Measurements from ENCODE around the gene KDM4C.

Gene KDM4C

DNA sequence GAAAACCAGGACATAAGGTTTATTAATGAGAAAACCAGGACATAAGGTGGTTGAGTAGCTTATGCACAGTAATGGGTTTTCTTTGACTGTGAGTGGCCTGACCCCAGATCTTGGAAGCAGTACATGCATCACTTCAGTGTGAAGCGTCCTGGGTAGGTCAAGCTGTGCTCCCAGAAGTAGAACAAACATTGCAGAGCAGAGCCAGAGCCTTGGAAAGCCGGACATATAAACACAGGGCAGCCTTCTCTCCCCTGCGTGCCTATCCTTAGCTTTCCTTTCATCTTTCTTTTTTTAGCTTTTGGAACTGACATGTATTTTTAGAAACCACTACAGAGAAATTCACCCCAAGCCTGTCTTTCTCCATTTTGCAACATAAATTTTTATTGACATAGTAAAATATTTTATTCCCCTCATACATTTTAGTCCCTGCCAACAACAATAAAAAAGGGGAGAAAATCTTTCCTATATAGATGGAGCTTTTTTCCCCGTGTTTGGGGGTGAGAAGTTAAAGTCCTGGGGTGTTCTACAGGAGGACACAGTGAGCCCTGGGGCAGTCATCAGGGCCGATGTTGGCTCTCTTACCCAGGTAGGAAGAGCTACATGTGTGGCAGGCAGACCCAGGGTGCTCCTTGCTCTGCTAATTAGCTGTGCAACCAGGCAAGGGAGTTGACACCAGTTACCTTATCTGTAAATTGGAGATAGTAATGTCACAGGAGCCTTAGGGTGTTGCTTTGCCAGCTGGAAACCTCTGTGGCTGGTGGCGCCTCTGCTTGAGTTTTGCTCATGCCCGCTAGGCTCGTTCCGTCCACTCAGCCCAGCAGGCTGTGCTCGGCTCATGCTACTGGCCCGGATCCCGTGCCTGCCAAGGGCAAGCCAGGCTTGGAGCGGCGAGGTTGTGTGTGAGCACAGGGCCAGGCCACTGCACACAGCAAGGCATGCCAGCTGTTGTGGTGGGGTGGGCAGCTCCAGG lies 389.6 kb downstream of the KDM4C start:
- Histone ChIP-seq H3K4me1 (ENCODE audit: control insufficient read depth, insufficient read depth, low read length, unreplicated experiment) (no peaks in the 10 kb centered on the region), H3K27ac (ENCODE audit: low read depth, low read length) (no peak overlapping the region), H3K79me2 (ENCODE audit: control insufficient read depth, insufficient read depth, low read length, unreplicated experiment) (no peaks in the 10 kb centered on the region), H3K4me3 (ENCODE audit: low read depth, low read length) (no peak overlapping the region), H2AFZ (ENCODE audit: low read length, unreplicated experiment) (no peak overlapping the region), H3K27me3 (ENCODE audit: insufficient read depth, low read length) (no peaks in the 10 kb centered on the region), H3K36me3 (ENCODE audit: insufficient read depth, low read length) (no peaks in the 10 kb centered on the region)

DNA sequence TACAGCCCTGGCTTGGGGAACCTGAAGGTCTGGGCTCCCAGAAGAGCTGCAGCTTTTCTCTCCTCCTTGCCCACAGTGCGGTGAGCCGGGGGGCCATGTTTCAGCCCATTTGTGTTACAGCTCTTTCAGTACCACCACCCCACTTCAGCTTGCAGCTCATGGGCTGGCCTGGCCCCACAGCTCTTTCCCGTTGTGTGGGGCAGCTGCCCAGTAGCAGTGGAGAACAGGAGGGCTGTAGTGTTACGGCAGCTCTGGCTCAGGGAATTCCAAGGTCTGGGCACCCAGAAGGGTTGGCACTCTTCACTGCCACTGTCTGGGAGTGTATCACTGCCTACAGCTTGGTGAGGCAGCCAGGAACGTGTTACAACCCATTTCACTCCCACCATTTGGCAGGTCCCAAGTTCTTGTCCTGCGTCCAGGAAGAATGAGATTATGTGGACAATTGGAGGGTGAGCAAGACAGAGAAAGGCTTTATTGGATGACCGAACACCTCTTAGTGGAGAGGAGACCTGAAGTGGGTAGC lies 390.5 kb downstream of the KDM4C start:
- no peaks in the 10 kb centered on the region for H3K4me1 ChIP-seq (ENCODE audit: control insufficient read depth, insufficient read depth, low read length, unreplicated experiment)
- no peak overlapping the region for H3K27ac ChIP-seq (ENCODE audit: low read depth, low read length)
- H2AFZ ChIP-seq (ENCODE audit: low read length, unreplicated experiment): no peak overlapping the region
- H3K79me2 ChIP-seq (ENCODE audit: control insufficient read depth, insufficient read depth, low read length, unreplicated experiment): no peaks in the 10 kb centered on the region
- H3K36me3 ChIP-seq (ENCODE audit: insufficient read depth, low read length): no peaks in the 10 kb centered on the region
- no peak overlapping the region for H3K4me3 ChIP-seq (ENCODE audit: low read depth, low read length)
- H3K27me3 ChIP-seq (ENCODE audit: insufficient read depth, low read length): no peaks in the 10 kb centered on the region

- H3K36me3 ChIP-seq (ENCODE audit: insufficient read depth, low read length): no peaks in the 10 kb centered on the region
- H3K27ac ChIP-seq (ENCODE audit: low read depth, low read length): no peak overlapping the region
- H3K4me1 ChIP-seq (ENCODE audit: control insufficient read depth, insufficient read depth, low read length, unreplicated experiment): no peaks in the 10 kb centered on the region
- H3K4me3 ChIP-seq (ENCODE audit: low read depth, low read length): no peak overlapping the region
- no peaks in the 10 kb centered on the region for H3K79me2 ChIP-seq (ENCODE audit: control insufficient read depth, insufficient read depth, low read length, unreplicated experiment)
- H2AFZ ChIP-seq (ENCODE audit: low read length, unreplicated experiment): no peak overlapping the region
- no peaks in the 10 kb centered on the region for H3K27me3 ChIP-seq (ENCODE audit: insufficient read depth, low read length)
Observed at GRCh38 chr9:7149258-7149657, 391.5 kb downstream of the KDM4C start.

DNA sequence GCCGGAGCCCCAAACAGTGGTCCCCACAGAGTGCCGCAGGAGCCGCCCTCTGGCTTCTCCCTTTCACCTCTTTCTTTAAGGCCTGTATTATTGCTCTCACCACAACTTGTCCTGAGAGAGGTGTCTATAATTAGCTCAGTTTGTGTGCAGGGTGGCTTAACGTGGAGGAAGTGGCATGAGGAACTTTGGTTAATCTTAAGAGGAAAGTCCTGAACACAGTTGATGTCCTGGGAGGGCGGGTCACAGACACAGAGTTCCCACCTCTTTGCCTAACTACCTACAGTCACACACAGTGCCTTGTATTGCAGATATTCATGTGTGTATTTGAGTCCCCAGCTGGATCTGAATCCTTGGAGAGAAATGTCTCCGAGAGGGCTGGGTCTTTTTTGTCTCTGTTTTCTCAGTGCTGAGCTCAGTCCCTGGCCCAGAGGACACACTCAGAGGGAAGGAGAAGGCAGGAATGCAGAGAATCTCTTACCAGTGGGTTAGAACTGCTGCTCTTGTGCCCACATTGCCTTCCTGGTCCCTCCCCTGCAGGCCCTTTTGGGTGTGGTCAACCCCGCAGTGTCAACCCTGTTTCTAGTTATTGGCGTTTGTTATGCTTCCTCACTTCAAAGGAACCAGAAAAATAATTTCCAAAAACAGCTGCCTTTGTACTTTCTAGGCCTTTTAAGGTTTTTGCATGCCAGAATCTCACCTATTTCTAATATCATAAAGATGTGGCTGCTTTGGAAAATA lies 392.5 kb downstream of the KDM4C start:
- H3K79me2 ChIP-seq (ENCODE audit: control insufficient read depth, insufficient read depth, low read length, unreplicated experiment): no peaks in the 10 kb centered on the region
- no peaks in the 10 kb centered on the region for H3K4me1 ChIP-seq (ENCODE audit: control insufficient read depth, insufficient read depth, low read length, unreplicated experiment)
- H3K4me3 ChIP-seq (ENCODE audit: low read depth, low read length): no peak overlapping the region
- H3K36me3 ChIP-seq (ENCODE audit: insufficient read depth, low read length): no peaks in the 10 kb centered on the region
- no peak overlapping the region for H2AFZ ChIP-seq (ENCODE audit: low read length, unreplicated experiment)
- no peak overlapping the region for H3K27ac ChIP-seq (ENCODE audit: low read depth, low read length)
- H3K27me3 ChIP-seq (ENCODE audit: insufficient read depth, low read length): no peaks in the 10 kb centered on the region

GRCh38 chr9:7153134-7153533 lies 395.4 kb downstream of the KDM4C start:
- H3K4me3 ChIP-seq (ENCODE audit: low read depth, low read length): no peak overlapping the region
- no peak overlapping the region for H3K27ac ChIP-seq (ENCODE audit: low read depth, low read length)
- H2AFZ ChIP-seq (ENCODE audit: low read length, unreplicated experiment): no peak overlapping the region
- H3K79me2 ChIP-seq (ENCODE audit: control insufficient read depth, insufficient read depth, low read length, unreplicated experiment): no peaks in the 10 kb centered on the region
- H3K27me3 ChIP-seq (ENCODE audit: insufficient read depth, low read length): no peaks in the 10 kb centered on the region
- H3K4me1 ChIP-seq (ENCODE audit: control insufficient read depth, insufficient read depth, low read length, unreplicated experiment): no peaks in the 10 kb centered on the region
- no peaks in the 10 kb centered on the region for H3K36me3 ChIP-seq (ENCODE audit: insufficient read depth, low read length)

- no peaks in the 10 kb centered on the region for H3K4me1 ChIP-seq (ENCODE audit: control insufficient read depth, insufficient read depth, low read length, unreplicated experiment)
- no peak overlapping the region for H2AFZ ChIP-seq (ENCODE audit: low read length, unreplicated experiment)
- no peaks in the 10 kb centered on the region for H3K27me3 ChIP-seq (ENCODE audit: insufficient read depth, low read length)
- H3K27ac ChIP-seq (ENCODE audit: low read depth, low read length): no peak overlapping the region
- no peaks in the 10 kb centered on the region for H3K79me2 ChIP-seq (ENCODE audit: control insufficient read depth, insufficient read depth, low read length, unreplicated experiment)
- H3K36me3 ChIP-seq (ENCODE audit: insufficient read depth, low read length): no peaks in the 10 kb centered on the region
- no peak overlapping the region for H3K4me3 ChIP-seq (ENCODE audit: low read depth, low read length)
Observed at GRCh38 chr9:7153566-7153965, 395.8 kb downstream of the KDM4C start.

DNA sequence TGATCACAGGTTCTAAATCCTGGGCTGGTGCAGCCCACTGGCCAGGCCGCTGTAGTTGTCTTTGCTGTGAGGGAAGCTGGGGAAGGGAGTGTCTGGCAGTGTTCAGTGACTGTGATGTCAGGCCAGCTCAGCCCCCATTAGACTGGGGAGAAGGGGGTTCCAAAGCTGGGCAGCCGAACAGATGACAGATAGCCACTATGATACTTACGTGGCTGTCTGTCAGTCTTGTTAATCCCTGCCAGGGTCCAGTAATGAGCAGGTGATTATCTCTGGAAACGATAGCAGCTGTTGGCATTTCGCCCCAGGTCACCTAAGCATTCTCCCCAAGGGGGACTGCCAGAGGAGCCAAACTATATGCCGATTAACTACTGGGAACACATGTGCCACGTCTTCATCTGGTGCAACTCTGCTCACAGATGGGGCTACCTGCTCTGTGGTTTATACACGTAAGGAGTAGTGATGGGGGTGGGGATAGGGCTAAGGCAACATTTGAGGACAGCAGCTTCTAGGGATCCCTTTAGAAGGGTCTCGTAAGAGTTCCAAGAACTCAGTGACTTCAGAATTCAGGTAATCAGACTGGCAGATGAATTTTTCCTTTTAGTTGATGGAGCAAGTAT lies 396.3 kb downstream of the KDM4C start:
- H3K36me3 ChIP-seq (ENCODE audit: insufficient read depth, low read length): no peaks in the 10 kb centered on the region
- no peak overlapping the region for H2AFZ ChIP-seq (ENCODE audit: low read length, unreplicated experiment)
- H3K4me3 ChIP-seq (ENCODE audit: low read depth, low read length): no peak overlapping the region
- H3K27me3 ChIP-seq (ENCODE audit: insufficient read depth, low read length): no peaks in the 10 kb centered on the region
- no peaks in the 10 kb centered on the region for H3K79me2 ChIP-seq (ENCODE audit: control insufficient read depth, insufficient read depth, low read length, unreplicated experiment)
- no peaks in the 10 kb centered on the region for H3K4me1 ChIP-seq (ENCODE audit: control insufficient read depth, insufficient read depth, low read length, unreplicated experiment)
- no peak overlapping the region for H3K27ac ChIP-seq (ENCODE audit: low read depth, low read length)

GRCh38 chr9:7154650-7155049 lies 396.9 kb downstream of the KDM4C start:
- Histone ChIP-seq H3K4me1 (ENCODE audit: control insufficient read depth, insufficient read depth, low read length, unreplicated experiment) (no peaks in the 10 kb centered on the region), H3K4me3 (ENCODE audit: low read depth, low read length) (no peak overlapping the region), H3K79me2 (ENCODE audit: control insufficient read depth, insufficient read depth, low read length, unreplicated experiment) (no peaks in the 10 kb centered on the region), H3K36me3 (ENCODE audit: insufficient read depth, low read length) (no peaks in the 10 kb centered on the region), H2AFZ (ENCODE audit: low read length, unreplicated experiment) (no peak overlapping the region), H3K27me3 (ENCODE audit: insufficient read depth, low read length) (no peaks in the 10 kb centered on the region), H3K27ac (ENCODE audit: low read depth, low read length) (no peak overlapping the region)

- no peak overlapping the region for H3K27ac ChIP-seq (ENCODE audit: low read depth, low read length)
- H3K36me3 ChIP-seq (ENCODE audit: insufficient read depth, low read length): no peaks in the 10 kb centered on the region
- H3K79me2 ChIP-seq (ENCODE audit: control insufficient read depth, insufficient read depth, low read length, unreplicated experiment): no peaks in the 10 kb centered on the region
- H2AFZ ChIP-seq (ENCODE audit: low read length, unreplicated experiment): no peak overlapping the region
- H3K4me1 ChIP-seq (ENCODE audit: control insufficient read depth, insufficient read depth, low read length, unreplicated experiment): no peaks in the 10 kb centered on the region
- H3K27me3 ChIP-seq (ENCODE audit: insufficient read depth, low read length): no peaks in the 10 kb centered on the region
- H3K4me3 ChIP-seq (ENCODE audit: low read depth, low read length): no peak overlapping the region
Observed at GRCh38 chr9:7161469-7161868, 403.7 kb downstream of the KDM4C start.

DNA sequence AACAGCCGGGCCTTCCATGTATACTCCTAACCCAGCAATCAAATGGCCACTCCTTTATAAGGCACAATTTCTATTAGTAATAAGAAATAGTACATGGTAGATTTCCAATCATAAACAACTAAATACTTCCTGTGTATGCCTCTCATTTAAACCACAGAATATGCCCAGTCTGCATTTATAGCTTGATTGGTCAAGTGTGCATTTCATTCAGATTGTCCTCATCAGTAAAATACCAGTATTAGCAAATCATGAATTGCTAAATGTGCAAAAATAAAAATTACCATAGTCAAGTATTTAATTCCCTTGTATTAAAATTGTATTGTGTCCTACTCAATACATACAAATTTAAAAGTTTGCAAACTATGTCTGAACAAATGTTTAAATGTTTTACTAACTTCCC lies 406.2 kb downstream of the KDM4C start:
- H3K79me2 ChIP-seq (ENCODE audit: control insufficient read depth, insufficient read depth, low read length, unreplicated experiment): no peaks in the 10 kb centered on the region
- no peaks in the 10 kb centered on the region for H3K4me1 ChIP-seq (ENCODE audit: control insufficient read depth, insufficient read depth, low read length, unreplicated experiment)
- no peaks in the 10 kb centered on the region for H3K36me3 ChIP-seq (ENCODE audit: insufficient read depth, low read length)
- no peak overlapping the region for H3K27ac ChIP-seq (ENCODE audit: low read depth, low read length)
- H3K27me3 ChIP-seq (ENCODE audit: insufficient read depth, low read length): no peaks in the 10 kb centered on the region
- no peak overlapping the region for H2AFZ ChIP-seq (ENCODE audit: low read length, unreplicated experiment)
- no peak overlapping the region for H3K4me3 ChIP-seq (ENCODE audit: low read depth, low read length)
